SIG-M5 treated with dmso at 0.1 percent for 504 hours (cell line): ENCODE data around the gene COL4A4.

ENCODE experiments used
- DNase-seq: peaks from one replicate; lab custom pipeline; 2025; ENCODE audit not compliant: unreplicated experiment; lab: John Stamatoyannopoulos, UW

Gene COL4A4

DNA sequence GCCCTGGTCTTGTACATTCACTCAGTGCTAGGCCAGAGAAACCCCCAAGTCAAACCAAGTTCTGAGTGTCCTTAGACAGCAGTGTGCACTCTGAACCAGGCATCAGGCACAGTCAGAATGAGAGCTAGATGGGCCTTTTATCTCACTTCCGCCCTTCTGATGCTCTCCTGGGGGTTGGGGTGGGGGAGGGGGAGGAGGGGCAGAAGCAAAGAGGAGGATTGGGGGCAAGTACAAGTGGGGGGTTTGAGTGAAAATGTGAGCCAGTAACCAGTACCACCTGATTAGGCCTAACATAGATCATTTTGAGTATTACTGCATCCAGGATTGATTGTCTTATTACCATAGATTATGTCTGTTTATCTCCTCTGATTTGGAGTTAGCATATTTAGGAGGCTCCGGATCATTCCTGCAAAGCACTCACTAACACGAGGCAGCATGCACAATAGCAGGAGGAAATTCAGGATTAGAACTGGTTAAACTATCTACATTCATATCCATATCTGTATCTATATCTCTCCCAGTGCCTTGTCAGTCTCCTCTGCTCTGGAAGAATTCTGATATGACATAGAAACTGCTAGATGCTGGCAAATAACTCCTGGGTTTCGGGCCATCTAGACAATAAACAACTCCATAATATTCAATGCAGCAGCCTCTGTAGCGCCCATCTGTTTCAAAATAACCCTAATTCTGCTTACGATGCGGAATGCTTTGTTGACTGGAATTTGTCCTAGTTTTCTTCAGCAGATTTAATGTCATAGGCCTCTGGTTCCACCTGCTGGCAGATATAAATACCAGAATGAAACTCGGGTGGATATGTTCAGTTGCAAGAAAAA, 179.0 kb downstream of the COL4A4 start:
- DNase-seq, result peak; percentile 50

- no peak for DNase-seq
Measured at GRCh38 chr2:226983895-226984749, 179.9 kb downstream of the COL4A4 start.

- no peak for DNase-seq
Measured at GRCh38 chr2:226981791-226982326, 182.1 kb downstream of the COL4A4 start.

DNA sequence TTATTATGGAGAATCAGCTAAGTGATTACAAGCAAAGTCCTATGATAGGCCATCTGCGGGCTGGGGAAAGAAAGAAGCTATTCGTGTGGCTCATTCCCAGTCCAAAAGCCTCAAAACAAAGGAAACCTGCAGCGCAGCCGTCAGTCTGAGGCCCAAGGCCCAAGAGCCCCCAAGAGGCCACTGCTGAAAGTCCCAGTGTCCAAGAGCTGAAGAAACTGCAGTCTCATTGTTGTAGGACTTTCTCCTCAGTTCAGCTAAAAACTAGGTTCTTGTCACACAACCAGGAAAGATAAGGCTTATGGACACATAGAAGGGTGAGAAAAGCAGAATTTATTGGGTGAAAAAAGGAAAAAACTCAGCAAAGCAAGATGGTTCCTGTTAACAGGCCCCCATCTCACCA, 185.0 kb downstream of the COL4A4 start:
- no peak for DNase-seq

- DNase-seq, result no peak
Measured at GRCh38 chr2:226978300-226978699, 185.7 kb downstream of the COL4A4 start.

DNA sequence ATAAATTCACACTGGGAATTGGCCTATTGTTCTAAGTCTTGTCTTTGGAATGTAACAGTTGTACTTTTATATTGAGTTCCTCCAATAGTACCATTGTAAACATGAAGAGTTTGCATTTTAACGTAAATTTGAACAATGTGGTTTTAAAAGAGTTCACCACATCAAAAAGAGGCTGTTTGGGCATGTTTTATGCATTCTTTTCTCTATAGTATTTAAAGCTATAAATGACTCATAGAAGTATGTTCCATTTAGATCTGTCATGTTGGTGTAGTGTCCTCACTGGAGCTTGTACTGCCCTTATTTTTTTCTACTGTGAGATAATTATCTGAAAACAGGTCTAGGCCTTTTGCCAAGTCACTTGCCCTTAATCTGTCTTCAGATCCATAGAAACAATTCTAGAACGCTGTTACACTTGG, 186.2 kb downstream of the COL4A4 start:
- DNase-seq, result peak; percentile 2

GRCh38 chr2:226973816-226974215, 190.2 kb downstream of the COL4A4 start:
- no peak for DNase-seq

GRCh38 chr2:226971770-226972169, 192.2 kb downstream of the COL4A4 start:
- no peak for DNase-seq

DNA sequence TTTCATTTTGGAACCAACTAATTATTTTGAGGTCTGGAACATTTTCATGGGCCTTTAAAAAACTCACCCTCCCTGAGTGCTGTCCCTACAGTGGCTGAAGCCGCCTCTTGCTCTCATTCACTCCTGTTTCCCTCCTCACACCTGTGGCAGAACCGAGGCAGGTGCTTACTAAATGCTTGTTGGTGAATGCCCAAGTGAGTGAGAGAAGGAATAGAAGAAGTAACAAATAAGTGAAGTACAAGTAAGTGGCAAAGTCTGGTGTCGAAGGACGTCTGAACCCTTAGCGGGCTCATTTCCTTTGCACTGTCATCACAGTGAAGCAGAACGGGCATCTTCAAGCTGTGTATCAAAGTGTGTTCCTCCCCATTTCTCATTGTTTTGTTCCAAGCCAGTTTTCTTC, 192.9 kb downstream of the COL4A4 start:
- no peak for DNase-seq

GRCh38 chr2:226970362-226970761, 193.6 kb downstream of the COL4A4 start:
- no peak for DNase-seq

DNA sequence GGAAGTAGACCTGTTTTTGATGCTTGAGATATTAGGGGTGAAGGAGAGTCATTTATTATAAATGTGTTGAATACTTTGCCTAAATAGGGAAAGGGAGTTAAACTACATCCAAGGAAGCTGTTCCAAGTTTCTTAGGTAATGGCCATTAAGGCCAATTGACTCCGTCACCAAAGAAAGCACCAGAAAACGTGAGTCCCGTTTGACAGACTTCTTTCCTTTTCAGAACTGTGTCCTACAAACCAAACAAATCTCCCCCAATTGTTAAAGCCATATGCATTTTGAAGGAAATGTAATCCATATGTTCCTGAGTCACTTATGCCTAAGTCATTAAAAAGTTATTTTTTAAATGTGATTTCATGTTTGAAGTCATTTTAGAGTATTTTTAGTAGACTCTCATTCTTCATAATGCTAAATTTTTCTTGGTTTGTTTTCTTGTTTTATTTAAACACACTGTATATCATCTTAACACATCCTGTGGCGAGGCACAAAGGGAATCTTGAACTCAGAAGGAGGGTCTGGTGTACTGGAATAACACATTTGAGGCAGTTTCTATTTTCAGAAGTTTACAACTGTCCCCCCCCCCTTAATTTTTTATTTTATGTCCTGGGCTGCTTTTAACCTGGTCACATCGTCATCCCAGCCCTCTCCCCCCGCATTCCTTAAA, 194.5 kb downstream of the COL4A4 start:
- no peak for DNase-seq

GRCh38 chr2:226965376-226965775, 198.6 kb downstream of the COL4A4 start:
- no peak for DNase-seq

GRCh38 chr2:226963528-226963927, 200.5 kb downstream of the COL4A4 start:
- DNase-seq, result no peak

DNA sequence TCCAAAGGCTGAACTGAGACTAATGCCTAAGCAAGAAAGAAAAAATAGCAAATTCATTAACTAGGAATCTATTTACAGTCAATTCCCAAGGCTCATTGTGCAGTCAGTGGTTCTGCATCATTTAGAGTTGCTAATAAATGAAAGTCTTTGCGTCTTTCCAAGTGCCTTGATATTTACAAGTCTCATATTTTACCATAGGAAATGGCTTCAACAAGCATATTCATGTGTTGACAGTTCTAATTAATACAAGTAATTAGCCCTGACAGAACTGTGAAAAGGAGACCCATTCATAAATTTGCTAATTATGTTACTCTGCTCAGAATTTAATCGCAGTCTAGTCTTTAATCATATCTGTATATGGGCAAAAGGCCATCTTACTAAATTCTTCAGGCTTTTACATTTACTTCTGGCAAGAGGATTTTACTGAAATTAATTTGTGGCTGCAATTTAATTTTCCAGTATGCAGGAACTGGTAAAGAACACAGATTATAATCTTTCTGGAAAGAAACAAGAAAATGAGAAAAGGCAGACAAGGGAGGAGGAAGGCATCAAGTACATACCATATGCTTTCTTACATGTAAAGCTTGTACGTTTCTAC, 201.7 kb downstream of the COL4A4 start:
- no peak for DNase-seq

- DNase-seq, result no peak
Measured at GRCh38 chr2:226959418-226959817, 204.6 kb downstream of the COL4A4 start.

GRCh38 chr2:226956659-226957058, 207.3 kb downstream of the COL4A4 start:
- DNase-seq, result no peak

GRCh38 chr2:226953826-226954225, 210.2 kb downstream of the COL4A4 start:
- DNase-seq, result no peak

DNA sequence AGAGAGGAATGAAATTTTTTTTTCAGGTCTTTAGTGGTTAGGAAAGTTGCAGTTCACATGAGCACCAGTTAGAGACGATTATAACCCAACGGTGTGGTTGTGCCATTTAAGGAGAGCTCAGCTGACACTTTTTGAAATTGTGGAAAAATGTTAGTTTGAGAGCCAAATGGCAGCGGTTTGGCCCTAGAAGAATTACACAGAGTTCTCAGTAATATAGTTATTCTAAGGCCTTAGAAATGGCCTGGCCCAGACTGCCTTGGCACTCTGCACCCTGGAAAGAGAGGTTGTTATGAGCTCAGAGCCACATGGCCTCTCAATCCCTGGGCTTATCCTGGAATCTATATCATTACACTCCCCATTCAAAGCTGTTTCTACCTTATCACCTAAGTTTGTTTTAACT, 210.8 kb downstream of the COL4A4 start:
- DNase-seq, result no peak
